Measurements from ENCODE around the gene TUBG2. TPM values are rescaled to one million over a fixed set of nuclear protein-coding genes. Genes with fewer than 3 reads are reported as not detected.

TUBG2 gene
- total RNA-seq, 3 donors from 2014 or later = 5.6 to 7.1 (median 5.9) TPM

- H3K4me3 Mint-ChIP-seq = peak overlapping the region; percentile 81
- H3K9me3 Mint-ChIP-seq = no peaks in the 10 kb centered on the region
- no peaks in the 10 kb centered on the region for H3K36me3 Mint-ChIP-seq (ENCODE audit: insufficient read depth)
- ATAC-seq (peak; percentile 20 to 38), DNase-seq (peak; percentile 69)
- peaks cover 37% of the 10 kb centered on the region for H3K27me3 Mint-ChIP-seq (ENCODE audit: low read depth)
- H3K4me1 Mint-ChIP-seq (ENCODE audit: low read depth) = peaks cover 56% of the 10 kb centered on the region
Measured at GRCh38 chr17:42677921-42678781, 19.1 kb downstream of the TUBG2 start.

DNA sequence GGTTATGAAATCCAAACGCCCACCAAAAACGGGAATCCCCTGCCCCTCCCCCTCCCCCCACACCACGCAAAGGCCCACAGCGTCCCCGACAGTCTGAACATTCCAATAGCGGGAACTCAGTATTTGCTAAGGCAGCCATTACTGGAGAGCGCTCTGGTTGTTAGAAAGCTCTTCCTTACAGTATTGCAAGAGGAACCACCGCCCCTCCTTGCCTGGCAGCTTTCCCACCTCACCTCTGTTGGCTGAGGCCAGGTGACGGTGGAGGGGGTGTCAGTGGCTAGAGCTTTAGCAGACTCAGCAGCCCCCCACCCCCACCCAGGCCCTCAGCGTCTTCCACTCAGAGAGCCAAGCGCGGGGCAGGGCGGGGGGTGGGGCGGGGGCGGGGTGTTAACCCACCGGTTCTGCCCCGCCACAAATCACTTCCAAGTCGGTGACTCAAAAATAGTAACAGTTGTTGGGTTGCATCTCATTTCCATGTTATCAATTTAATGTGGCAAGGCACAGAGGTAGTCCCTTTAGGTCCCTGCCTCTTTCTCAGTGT is 19.9 kb downstream of the TUBG2 start:
- peaks cover 43% of the 10 kb centered on the region for H3K27me3 Mint-ChIP-seq (ENCODE audit: low read depth)
- DNase-seq (no peak), ATAC-seq (peak; percentile 28 to 38)
- peaks cover 59% of the 10 kb centered on the region for H3K4me1 Mint-ChIP-seq (ENCODE audit: low read depth)
- H3K4me3 Mint-ChIP-seq = peak overlapping the region; percentile 81
- no peaks in the 10 kb centered on the region for H3K9me3 Mint-ChIP-seq
- no peaks in the 10 kb centered on the region for H3K36me3 Mint-ChIP-seq (ENCODE audit: insufficient read depth)

DNA sequence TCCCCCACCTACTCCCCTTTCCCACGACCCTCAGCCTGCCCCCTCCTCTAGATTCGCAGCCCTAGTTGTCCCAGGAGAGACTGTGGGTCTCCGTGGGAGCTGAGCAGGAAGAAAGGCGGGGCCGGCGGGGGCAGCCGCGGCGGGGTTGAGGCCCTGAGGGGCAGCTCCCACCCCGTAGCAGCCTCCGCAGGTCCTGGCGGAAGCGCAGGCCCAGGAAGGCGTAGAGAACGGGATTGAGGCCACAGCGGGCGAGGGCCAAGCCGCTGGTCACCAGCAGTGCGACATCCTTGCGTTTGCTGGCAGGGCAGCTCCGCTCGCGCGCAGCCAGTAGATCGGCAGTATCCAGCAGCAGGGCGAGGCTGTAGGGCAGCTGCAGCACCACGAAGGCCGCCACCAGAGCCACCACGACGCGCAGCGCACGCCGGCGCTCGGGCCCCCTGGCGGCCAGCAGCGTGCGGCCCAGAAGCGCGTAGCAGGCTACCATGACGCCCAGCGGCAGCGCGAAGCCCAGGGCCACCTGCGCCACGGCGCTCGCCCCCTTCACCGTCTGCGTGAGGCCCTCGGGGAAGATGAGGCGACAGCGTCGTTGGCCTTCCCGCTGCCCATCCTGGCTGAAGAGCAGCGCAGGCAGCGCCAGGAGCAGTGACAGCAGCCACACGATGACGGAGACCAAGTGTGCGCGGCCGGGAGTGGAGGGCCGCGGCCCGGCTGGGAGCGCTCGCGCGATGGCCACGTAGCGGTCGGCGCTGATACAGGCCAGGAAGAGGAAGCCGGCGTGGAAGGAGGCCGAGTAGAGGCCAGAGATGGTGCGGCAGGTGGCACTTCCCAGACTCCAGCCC is 20.6 kb downstream of the TUBG2 start:
- no peaks in the 10 kb centered on the region for H3K36me3 Mint-ChIP-seq (ENCODE audit: insufficient read depth)
- H3K9me3 Mint-ChIP-seq = no peaks in the 10 kb centered on the region
- H3K27me3 Mint-ChIP-seq (ENCODE audit: low read depth) = peaks cover 42% of the 10 kb centered on the region
- peak overlapping the region; percentile 62 for H3K4me3 Mint-ChIP-seq
- DNase-seq (peak; percentile 66), ATAC-seq (peak; percentile 48 to 49)
- peaks cover 53% of the 10 kb centered on the region for H3K4me1 Mint-ChIP-seq (ENCODE audit: low read depth)

- H3K27me3 Mint-ChIP-seq (ENCODE audit: low read depth) = peaks cover 41% of the 10 kb centered on the region
- no peak for ATAC-seq
- peak overlapping the region; percentile 37 for H3K4me3 Mint-ChIP-seq
- H3K4me1 Mint-ChIP-seq (ENCODE audit: low read depth) = peaks cover 52% of the 10 kb centered on the region
- H3K36me3 Mint-ChIP-seq (ENCODE audit: insufficient read depth) = no peaks in the 10 kb centered on the region
- H3K9me3 Mint-ChIP-seq = no peaks in the 10 kb centered on the region
- DNase-seq = no peak
Measured at GRCh38 chr17:42680331-42680808, 21.3 kb downstream of the TUBG2 start.

- DNase-seq (no peak), ATAC-seq (peak in 1 of 2 donors; percentile 11)
- Mint-ChIP-seq H3K36me3 (ENCODE audit: insufficient read depth) (no peaks in the 10 kb centered on the region), H3K4me1 (ENCODE audit: low read depth) (peaks cover 45% of the 10 kb centered on the region), H3K4me3 (peak within 1 kb of the TSS; percentile 69), H3K27me3 (ENCODE audit: low read depth) (peaks cover 41% of the 10 kb centered on the region), H3K9me3 (no peaks in the 10 kb centered on the region)
Measured at GRCh38 chr17:42681976-42682721, 23.1 kb downstream of the TUBG2 start, which contains the start of gene CNTNAP1. Gene CNTNAP1 (plus strand): TSS chr17:42682531. CDS start chr17:42682830, 299 bp downstream.

DNA sequence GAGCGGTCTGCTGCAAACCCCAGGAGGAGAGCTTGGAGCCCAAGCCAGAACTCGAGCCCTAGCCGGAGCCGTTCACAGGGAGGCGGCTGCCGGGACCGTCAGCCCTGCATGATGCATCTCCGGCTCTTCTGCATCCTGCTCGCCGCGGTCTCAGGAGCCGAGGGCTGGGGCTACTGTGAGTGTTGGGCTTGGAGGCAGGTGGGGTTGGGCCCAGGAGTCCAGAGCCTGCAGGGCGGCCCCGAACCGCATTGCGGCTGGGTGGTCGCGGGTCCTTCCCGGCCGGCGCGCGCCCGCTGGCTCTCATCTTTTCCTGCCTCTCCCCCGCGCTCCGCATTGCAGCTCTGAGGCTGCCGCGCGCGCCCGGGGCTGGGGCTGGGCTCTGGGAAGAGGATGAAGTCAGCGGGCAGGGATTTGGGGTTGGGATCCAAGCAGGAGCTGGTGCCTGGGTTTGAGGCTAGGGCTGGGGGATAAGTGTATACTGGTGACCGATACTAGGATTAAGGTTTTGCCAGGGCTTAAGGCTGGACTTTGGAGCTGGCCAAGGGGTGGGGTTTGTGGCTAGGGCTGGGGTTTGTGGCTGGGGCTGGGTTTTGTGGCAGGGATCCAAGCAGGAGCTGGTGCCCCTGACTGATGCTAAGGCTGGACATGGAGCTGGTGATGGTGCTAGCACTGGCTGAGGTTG is 23.8 kb downstream of the TUBG2 start:
- Mint-ChIP-seq H3K4me1 (ENCODE audit: low read depth) (peaks cover 39% of the 10 kb centered on the region), H3K4me3 (peak overlapping the region; percentile 69), H3K9me3 (no peaks in the 10 kb centered on the region), H3K36me3 (ENCODE audit: insufficient read depth) (no peaks in the 10 kb centered on the region), H3K27me3 (ENCODE audit: low read depth) (peaks cover 41% of the 10 kb centered on the region)
- DNase-seq (no peak), ATAC-seq (peak; percentile 10 to 19)

DNA sequence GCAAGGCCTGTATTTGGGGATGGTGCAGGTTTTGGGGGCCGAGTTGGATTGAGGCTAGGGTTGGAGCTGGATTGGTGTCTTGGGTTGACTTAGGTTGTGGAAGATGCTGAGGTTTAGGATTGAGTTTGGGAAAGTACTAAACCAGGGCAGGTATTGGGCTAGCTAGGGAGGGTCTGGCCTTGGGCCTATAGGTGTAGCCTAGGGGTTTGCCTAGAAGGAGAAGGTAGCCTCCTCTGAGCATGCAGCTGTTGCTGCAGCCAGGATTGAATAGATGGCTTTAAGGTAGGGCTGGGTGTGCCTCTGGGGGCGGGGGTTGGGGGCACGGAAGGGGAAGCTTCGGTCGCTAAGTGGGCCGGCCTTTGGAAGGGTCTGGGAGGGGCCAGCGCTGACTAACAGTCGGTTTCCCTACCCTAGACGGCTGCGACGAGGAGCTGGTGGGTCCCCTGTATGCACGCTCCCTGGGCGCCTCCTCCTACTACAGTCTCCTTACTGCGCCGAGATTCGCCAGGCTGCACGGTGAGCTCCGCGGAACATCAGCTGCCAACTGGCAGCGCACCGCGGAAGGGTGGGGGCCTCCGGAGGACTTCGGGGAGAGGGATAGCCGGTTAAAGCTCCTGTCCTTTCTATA is 24.4 kb downstream of the TUBG2 start:
- peak overlapping the region; percentile 5 for H3K4me3 Mint-ChIP-seq
- H3K36me3 Mint-ChIP-seq (ENCODE audit: insufficient read depth) = no peaks in the 10 kb centered on the region
- ATAC-seq (no peak), DNase-seq (no peak)
- peaks cover 36% of the 10 kb centered on the region for H3K4me1 Mint-ChIP-seq (ENCODE audit: low read depth)
- peaks cover 41% of the 10 kb centered on the region for H3K27me3 Mint-ChIP-seq (ENCODE audit: low read depth)
- no peaks in the 10 kb centered on the region for H3K9me3 Mint-ChIP-seq

GRCh38 chr17:42684929-42685556 is 26.0 kb downstream of the TUBG2 start:
- no peaks in the 10 kb centered on the region for H3K36me3 Mint-ChIP-seq (ENCODE audit: insufficient read depth)
- no peaks in the 10 kb centered on the region for H3K9me3 Mint-ChIP-seq
- H3K27me3 Mint-ChIP-seq (ENCODE audit: low read depth) = peaks cover 39% of the 10 kb centered on the region
- DNase-seq (no peak), ATAC-seq (no peak)
- H3K4me1 Mint-ChIP-seq (ENCODE audit: low read depth) = peaks cover 26% of the 10 kb centered on the region
- no peak overlapping the region for H3K4me3 Mint-ChIP-seq

DNA sequence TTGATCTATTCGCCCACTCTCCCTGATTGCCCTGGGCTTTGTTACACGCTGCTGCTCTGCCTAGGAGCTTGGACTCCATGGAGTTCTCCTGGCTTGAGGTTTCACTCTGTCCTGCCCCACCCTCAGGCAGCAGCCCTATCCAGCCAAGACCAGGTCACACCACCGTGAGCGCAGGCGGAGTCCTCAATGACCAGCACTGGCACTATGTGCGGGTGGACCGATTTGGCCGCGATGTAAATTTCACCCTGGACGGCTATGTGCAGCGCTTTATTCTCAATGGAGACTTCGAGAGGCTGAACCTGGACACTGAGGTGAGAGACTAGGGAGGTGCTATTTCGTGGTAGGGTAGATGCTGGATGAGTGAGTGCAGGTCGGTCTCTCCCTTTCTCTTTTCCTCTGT is 26.7 kb downstream of the TUBG2 start:
- peaks cover 22% of the 10 kb centered on the region for H3K4me1 Mint-ChIP-seq (ENCODE audit: low read depth)
- no peaks in the 10 kb centered on the region for H3K36me3 Mint-ChIP-seq (ENCODE audit: insufficient read depth)
- ATAC-seq (no peak), DNase-seq (no peak)
- peaks cover 36% of the 10 kb centered on the region for H3K27me3 Mint-ChIP-seq (ENCODE audit: low read depth)
- H3K9me3 Mint-ChIP-seq = no peaks in the 10 kb centered on the region
- no peak overlapping the region for H3K4me3 Mint-ChIP-seq

GRCh38 chr17:42686520-42687128 is 27.5 kb downstream of the TUBG2 start:
- peaks cover 31% of the 10 kb centered on the region for H3K27me3 Mint-ChIP-seq (ENCODE audit: low read depth)
- H3K9me3 Mint-ChIP-seq = no peaks in the 10 kb centered on the region
- H3K36me3 Mint-ChIP-seq (ENCODE audit: insufficient read depth) = no peaks in the 10 kb centered on the region
- no peak overlapping the region for H3K4me3 Mint-ChIP-seq
- DNase-seq (no peak), ATAC-seq (no peak)
- H3K4me1 Mint-ChIP-seq (ENCODE audit: low read depth) = peaks cover 16% of the 10 kb centered on the region

DNA sequence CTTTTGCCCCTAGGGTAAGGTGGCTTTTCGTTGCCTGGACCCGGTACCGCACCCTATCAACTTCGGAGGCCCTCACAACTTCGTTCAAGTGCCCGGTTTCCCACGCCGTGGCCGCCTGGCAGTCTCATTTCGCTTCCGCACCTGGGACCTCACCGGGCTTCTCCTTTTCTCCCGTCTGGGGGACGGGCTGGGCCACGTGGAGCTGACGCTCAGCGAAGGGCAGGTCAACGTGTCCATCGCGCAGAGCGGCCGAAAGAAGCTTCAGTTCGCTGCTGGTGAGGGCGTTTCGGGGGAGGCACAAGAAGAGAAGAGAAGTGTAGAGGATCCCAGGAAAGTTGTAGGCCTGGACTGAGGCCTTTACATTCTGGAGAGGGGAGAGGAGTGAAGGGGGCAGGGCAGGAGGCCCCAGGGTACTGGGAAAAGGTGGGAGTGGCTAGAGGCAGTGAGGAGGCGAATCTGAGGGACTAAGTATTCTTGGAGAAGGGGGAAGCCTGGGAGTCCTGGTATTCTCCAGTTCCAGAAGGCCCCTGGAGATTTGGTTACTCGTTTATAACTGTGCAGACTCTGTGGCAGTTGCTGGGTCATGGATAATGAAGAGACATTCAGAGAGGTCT is 28.7 kb downstream of the TUBG2 start:
- no peaks in the 10 kb centered on the region for H3K9me3 Mint-ChIP-seq
- H3K4me3 Mint-ChIP-seq = no peak overlapping the region
- no peak for ATAC-seq
- peaks cover 21% of the 10 kb centered on the region for H3K27me3 Mint-ChIP-seq (ENCODE audit: low read depth)
- peaks cover 6% of the 10 kb centered on the region for H3K4me1 Mint-ChIP-seq (ENCODE audit: low read depth)
- H3K36me3 Mint-ChIP-seq (ENCODE audit: insufficient read depth) = no peaks in the 10 kb centered on the region
- no peak for DNase-seq

DNA sequence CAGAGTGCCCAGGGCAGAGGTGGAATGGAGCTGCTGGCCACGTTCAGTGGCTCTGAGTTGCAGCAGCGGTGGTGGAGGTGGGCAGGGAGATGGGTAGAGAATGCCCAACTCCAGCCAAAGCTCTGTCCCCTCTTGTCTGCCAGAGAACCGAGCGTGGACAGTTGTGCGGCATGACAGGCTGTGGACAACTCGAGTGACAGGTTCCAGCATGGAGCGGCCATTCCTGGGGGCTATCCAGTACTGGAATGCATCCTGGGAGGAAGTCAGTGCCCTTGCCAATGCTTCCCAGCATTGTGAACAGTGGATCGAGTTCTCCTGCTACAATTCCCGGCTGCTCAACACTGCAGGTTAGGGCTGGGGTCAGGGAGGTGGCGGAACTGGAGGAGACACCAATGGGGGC is 31.5 kb downstream of the TUBG2 start:
- Mint-ChIP-seq H3K36me3 (ENCODE audit: insufficient read depth) (no peaks in the 10 kb centered on the region), H3K9me3 (no peaks in the 10 kb centered on the region), H3K4me1 (ENCODE audit: low read depth) (no peaks in the 10 kb centered on the region), H3K4me3 (no peak overlapping the region), H3K27me3 (ENCODE audit: low read depth) (peaks cover 1% of the 10 kb centered on the region)
- no peak for ATAC-seq
- DNase-seq = no peak

Measured in activated T-cell treated with anti-CD3 and anti-CD28 coated beads, Interleukin-2, amount 50 U/mL, for 4 hours (primary cell).